ENCODE data around the gene UGT8.

DNA sequence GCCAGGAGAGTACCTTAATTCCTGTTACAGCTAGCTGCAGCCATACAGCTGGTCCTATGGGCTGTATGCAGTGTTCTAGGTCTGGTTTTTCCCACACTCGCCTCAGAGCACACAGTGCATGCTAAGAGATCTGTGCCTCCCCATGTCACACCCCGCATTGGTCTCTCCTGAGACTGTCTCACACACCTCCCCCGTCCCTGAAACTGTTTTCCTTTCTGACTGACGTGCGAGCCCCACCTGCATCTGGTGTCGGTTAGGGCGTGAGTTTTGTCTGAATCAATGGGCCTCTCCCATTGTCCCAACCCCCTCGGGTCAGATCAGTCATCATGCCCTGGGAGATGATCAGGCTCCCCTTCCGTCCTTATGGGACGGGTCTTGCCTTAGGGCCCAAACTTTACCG lies 3.4 kb upstream of the UGT8 start:
- TF ChIP-seq EZH2 (IDR thresholded peaks at IDR 0.05; ENCODE audit: borderline replicate concordance, low read length), result no peak
- TF ChIP-seq, protein P1, sequence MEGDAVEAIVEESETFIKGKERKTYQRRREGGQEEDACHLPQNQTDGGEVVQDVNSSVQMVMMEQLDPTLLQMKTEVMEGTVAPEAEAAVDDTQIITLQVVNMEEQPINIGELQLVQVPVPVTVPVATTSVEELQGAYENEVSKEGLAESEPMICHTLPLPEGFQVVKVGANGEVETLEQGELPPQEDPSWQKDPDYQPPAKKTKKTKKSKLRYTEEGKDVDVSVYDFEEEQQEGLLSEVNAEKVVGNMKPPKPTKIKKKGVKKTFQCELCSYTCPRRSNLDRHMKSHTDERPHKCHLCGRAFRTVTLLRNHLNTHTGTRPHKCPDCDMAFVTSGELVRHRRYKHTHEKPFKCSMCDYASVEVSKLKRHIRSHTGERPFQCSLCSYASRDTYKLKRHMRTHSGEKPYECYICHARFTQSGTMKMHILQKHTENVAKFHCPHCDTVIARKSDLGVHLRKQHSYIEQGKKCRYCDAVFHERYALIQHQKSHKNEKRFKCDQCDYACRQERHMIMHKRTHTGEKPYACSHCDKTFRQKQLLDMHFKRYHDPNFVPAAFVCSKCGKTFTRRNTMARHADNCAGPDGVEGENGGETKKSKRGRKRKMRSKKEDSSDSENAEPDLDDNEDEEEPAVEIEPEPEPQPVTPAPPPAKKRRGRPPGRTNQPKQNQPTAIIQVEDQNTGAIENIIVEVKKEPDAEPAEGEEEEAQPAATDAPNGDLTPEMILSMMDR (IDR thresholded peaks at IDR 0.05; ENCODE audit: low read length), result no peak
